ENCODE data around the gene SIRT4. TPM values are rescaled to one million over a fixed set of nuclear protein-coding genes. Genes with fewer than 3 reads are reported as not detected.
"Not testable (repeated sequence)": the region's sequence is repeated elsewhere in the genome, so short reads cannot be mapped to it uniquely, and the experiment has no call there.

Gene SIRT4
- total RNA-seq, 1 donor from 2014 or later: 8.6 TPM

DNA sequence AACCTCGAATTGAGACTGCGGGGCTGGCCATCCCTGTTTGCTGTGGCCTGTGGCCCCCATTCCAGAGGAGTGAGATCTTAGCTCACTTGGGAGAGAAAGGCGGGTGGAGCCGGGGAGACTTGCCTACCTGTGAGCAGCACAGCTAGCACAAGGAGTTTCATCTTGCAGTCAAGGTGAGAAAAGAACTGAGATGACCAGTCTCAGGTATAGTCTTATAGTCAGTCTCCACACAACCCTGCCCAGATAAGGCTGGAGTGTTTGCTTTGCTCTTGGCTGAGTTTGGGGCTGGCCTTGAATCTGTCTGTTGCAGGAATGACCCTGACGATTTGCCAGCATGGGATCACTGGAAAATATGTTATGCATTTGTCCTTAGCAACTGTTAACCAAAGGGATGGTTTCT is 25.5 kb downstream of the SIRT4 start, which contains the start of gene PLA2G1B:
Gene PLA2G1B, minus strand, starts transcription at position 187 of the 400 bp plus-strand sequence. Its CDS starts 26 bp downstream, at position 161.
- no peak for DNase-seq
- intact Hi-C loops (cut with DNase I): loop anchor here (10.0 kb wide), 1 partner anchor 107 kb away; the partner anchor contains the start of gene COX6A1
- no peak for ATAC-seq (ENCODE audit: poor library complexity)

DNA sequence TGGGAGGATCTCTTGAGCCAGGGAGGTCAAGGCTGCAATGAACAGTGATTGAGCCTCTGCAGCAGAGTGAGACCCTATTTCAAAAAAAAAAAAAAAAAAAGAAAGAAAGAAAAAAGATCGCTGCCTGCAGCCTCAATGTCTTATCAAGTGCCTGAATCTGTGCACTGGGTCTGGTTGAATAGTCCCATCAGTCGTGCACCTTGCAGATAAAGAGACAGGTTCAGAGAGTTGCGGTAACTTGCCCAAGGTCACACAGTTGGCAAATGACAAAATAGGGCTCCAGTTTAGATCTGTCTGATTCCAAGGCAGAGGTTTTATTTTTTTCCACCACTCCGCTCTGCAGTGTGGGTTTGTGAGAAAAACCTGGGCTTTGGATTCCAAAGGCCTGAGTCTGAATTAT is 26.1 kb downstream of the SIRT4 start:
- DNase-seq (no peak), ATAC-seq (ENCODE audit: poor library complexity) (no peak)
- intact Hi-C loops (cut with DNase I): loop anchor here (10.0 kb wide), 1 partner anchor 107 kb away; the partner anchor contains the start of gene COX6A1

- intact Hi-C loops (cut with DNase I): no loop called here
- no peak for DNase-seq
- no peak for ATAC-seq (ENCODE audit: poor library complexity)
These were observed 29.3 kb downstream of the SIRT4 start for GRCh38 chr12:120331390-120331789.

DNA sequence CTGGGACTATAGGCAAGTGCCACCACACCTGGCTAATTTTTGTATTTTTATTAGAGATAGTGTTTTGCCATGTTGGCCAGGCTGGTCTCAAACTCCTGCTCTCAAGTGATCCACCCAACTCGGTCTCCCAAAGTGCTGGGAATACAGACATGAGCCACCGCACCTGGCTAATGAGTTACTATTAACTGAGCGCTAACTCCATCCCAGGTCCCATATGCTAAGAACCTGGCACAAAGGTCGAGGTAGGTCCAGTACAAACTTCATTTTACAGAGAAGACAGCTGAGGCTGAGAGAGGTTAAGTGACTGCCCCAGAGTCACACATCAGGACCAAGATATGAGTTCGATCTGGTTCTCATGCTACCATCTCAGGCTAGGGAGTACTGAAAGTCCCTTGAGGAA is 29.9 kb downstream of the SIRT4 start:
- intact Hi-C loops (cut with DNase I): no loop called here
- DNase-seq (no peak), ATAC-seq (ENCODE audit: poor library complexity) (no peak)

DNA sequence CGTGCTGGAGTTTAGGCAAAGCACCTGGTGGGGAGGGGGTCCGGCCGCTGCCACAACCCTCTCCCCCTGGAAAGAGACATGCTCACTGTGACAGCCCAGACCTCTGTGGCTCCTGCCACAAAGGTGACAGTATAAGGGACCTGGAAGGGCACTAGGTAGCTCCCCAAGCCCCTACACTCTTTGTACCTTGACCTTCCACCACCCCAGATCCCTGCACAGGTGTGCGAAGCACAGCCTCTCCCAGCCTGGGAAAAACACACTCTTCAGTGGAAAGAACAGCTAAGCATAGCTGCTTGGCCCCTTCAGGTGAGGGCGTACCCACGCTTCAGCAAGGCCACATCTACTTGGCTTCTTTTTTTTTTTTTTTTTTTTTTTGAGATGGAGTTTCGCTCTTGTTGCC is 30.4 kb downstream of the SIRT4 start:
- no peak for ATAC-seq (ENCODE audit: poor library complexity)
- intact Hi-C loops (cut with DNase I): no loop called here
- DNase-seq: no peak

- ATAC-seq (ENCODE audit: poor library complexity); intact Hi-C loops (cut with DNase I): not testable (repeated sequence)
- peak; percentile 74 for DNase-seq
These were observed 33.3 kb downstream of the SIRT4 start for GRCh38 chr12:120335447-120335846.

- ATAC-seq (ENCODE audit: poor library complexity); DNase-seq; intact Hi-C loops (cut with DNase I): not testable (repeated sequence)
These were observed 34.3 kb downstream of the SIRT4 start for GRCh38 chr12:120336392-120336791.

DNA sequence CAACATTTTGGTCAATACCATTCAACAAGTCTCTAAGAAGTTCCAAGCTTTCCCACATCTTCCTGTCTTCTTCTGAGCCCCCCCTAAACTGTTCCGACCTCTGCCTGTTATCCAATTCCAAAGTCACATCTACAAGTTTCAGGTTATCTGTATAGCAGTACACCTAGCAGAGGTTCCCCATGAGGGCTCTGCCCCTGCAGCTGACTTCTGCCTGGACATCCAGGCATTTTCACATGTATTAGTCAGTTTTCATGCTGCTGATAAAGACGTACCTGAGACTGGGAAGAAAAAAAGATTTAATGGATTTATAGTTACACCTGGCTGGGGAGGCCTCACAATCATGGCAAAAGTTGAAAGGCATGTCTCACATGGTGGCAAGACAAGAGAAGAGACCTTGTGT is 35.6 kb downstream of the SIRT4 start:
- intact Hi-C loops (cut with DNase I): no loop called here
- ATAC-seq (ENCODE audit: poor library complexity): no peak

DNA sequence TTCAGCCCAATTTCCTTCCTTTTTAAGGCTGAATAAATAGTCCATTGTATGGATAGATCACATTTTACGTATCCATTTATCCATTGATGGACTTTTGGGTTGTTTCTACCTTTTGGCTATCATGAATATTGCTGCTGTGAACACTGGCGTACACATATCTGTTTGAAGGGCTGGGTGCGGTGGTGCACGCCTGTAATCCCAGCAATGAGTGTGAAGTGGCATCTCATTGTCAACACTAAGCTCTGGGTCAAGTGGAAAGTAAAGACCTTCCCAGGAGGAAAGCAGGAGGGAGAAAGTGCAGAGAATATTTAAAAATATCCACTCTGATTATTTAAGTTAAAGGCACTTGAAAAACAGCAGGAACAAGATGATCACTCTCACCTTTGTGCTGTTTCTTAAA is 37.1 kb downstream of the SIRT4 start:
- DNase-seq: no peak
- no peak for ATAC-seq (ENCODE audit: poor library complexity)
- intact Hi-C loops (cut with DNase I): no loop called here

More for the DNA sequence above, 35.6 kb downstream of the SIRT4 start:
- DNase-seq: no peak

DNA sequence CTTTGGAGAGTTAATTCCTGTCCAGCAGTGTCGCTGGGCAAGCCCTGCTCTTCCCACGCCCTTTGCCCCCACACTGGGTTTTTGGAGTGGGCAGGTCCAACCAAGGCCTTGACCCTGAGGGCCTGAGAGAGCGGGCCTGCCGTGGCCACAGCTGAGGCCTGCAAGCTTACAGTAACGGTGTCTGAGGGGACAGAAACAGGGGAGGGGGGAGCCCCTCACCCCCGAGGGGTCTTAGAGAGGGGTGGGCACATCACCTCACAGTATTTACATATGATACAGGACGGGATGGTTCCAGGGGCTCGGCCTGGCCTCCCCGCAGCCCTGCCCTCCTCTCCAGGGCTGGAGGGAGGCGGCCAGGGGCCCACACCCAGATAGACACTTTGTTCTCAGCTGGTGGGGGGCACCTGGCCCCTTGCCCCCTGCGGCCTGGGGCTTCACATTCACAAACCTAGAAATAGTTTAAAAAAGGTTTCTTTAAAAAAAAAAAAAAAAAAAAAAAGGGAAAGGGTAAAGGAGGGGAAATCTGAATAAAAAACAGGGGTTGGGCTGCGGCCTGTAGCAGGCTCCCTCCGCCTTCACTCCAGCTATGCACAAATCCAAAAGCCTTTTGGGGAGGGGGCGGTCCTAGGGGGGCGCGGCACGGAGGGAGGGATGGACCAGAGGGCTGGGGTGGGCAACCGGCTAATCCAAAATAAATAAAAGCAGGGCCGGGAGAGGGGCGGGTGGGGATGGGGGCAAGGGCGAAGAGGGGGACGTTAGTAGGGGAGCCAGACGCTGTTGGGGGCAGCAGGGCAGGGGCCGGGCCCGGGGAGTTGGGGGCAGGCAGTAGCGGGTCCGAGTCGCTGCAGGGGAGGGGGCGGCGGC is 40.3 kb downstream of the SIRT4 start:
- DNase-seq (no peak), ATAC-seq (ENCODE audit: poor library complexity) (no peak)
- intact Hi-C loops (cut with DNase I): no loop called here

GRCh38 chr12:120343039-120343537 is 41.0 kb downstream of the SIRT4 start:
- intact Hi-C loops (cut with DNase I): no loop called here
- DNase-seq (no peak), ATAC-seq (ENCODE audit: poor library complexity) (no peak)

DNA sequence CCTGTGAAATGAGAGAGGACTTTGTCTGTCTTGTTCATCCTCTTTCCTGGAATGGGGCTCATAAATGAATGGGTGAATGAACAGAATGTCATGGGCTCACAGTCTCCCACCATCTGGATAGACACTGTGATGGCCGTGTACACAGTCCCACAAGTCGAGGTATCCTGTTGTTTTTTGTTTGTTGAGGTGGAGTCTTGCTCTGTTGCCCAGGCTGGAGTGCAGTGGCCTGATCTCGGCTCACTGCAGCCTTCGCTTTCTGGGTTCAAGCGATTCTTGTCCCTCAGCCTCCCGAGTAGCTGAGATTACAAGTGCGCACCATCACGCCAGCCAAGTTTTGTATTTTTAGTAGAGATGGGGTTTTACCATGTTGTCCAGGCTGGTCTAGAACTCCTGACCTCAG is 41.6 kb downstream of the SIRT4 start:
- DNase-seq: no peak
- no peak for ATAC-seq (ENCODE audit: poor library complexity)
- intact Hi-C loops (cut with DNase I): no loop called here

DNA sequence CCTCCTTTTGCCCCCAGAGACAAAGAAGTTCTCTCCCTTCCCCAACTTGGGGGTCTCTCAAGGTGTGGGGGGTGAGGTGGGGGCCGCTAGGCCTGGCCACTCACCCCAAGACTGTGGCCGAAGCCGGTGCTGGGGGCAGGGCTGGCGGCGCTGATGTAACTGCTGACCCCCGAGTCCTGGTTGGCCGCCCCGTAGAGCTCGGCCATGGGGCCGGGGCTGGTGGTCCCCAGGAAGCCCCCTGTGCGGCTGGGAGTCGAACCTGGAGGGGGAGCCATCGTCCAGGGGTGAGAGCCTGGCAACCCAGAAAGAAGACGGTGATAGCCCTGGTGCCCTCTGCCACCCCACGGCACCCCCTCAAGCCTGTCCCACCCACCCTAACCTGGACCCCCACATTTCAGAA is 43.9 kb downstream of the SIRT4 start:
- DNase-seq: no peak
- intact Hi-C loops (cut with DNase I): no loop called here
- ATAC-seq (ENCODE audit: poor library complexity): no peak

GRCh38 chr12:120346681-120347080 is 44.6 kb downstream of the SIRT4 start:
- ATAC-seq (ENCODE audit: poor library complexity) (no peak), DNase-seq (no peak)
- intact Hi-C loops (cut with DNase I): no loop called here

DNA sequence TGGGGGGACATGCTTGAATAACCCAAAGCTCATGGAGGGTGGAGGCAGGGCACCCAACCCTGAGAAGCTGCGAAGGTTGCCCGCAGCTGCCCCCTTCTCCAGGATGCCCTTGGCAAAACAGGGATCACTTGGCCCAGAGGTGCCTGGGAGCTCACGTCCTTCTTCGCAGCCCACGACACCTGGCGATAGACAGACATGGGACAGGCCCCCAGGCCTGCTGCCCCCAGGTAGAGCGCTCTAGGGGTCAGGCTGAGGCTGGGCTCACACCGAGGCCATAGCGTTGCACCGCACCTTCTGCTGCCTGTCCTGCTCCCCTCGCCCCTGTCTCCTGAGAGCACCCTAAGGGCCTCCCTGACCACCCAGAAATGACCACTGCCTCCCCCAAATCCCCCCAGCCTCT is 45.6 kb downstream of the SIRT4 start:
- DNase-seq: no peak
- intact Hi-C loops (cut with DNase I): no loop called here
- no peak for ATAC-seq (ENCODE audit: poor library complexity)

- ATAC-seq (ENCODE audit: poor library complexity): no peak
- intact Hi-C loops (cut with DNase I): no loop called here
- no peak for DNase-seq
These were observed 48.6 kb downstream of the SIRT4 start for GRCh38 chr12:120350576-120351350.

DNA sequence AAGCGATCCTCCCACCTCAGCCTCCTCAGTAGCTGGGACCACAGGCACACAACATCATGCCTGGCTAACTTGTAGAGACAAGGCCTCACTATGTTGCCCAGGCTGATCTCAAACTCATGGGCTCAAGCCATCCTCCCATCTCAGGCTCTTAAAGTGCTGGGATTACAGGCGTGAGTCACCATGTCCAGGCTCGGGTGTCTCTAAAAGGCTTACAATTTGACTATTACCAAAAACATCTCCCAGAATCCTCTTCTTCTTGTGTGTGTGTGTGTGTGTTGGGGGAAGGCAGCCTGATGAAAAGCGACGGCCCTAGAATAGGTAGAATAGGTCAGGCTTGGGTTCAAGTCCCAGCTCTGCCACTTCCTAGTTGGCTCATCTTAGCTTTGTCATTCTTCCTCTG is 50.0 kb downstream of the SIRT4 start:
- ATAC-seq (ENCODE audit: poor library complexity) (no peak), DNase-seq (no peak)
- intact Hi-C loops (cut with DNase I): no loop called here

DNA sequence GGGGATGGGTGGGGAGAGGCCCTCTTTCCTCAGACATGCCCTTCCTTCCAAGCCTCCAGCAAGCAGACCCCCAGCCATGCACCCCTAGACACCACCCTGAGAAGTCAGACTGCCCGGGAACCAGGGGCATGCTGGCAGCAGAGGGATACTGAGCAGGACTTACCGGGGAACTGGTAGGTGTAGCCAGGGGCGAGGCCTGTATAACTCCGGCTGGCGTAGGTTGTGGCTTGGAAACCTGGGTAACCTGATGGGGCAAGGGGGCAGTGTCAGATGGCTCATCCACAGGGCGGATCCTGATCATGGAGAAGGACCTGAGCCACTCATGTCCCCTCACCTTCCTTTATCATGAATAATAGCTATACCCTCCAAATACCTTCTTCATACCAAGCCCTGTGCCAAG is 51.0 kb downstream of the SIRT4 start:
- intact Hi-C loops (cut with DNase I): no loop called here
- DNase-seq (no peak), ATAC-seq (ENCODE audit: poor library complexity) (no peak)

- intact Hi-C loops (cut with DNase I): no loop called here
- ATAC-seq (ENCODE audit: poor library complexity): no peak
These were observed 51.6 kb downstream of the SIRT4 start for GRCh38 chr12:120353556-120354317.

More at GRCh38 chr12:120353556-120354317, 51.6 kb downstream of the SIRT4 start:
- no peak for DNase-seq
